Ishikawa (cell line): Measurements from ENCODE around the gene SPATA16.

Experiments used
- RAD21 ChIP-seq: IDR thresholded peaks from 2 replicates; pipeline ENCODE4 v1.6.1; 2012; ENCODE audit warnings: low read depth
- TF ChIP-seq, protein P1 (sequence below): IDR thresholded peaks from 2 replicates; pipeline ENCODE4 v1.6.1; 2012; ENCODE audit warnings: low read depth, mild to moderate bottlenecking

DNA sequence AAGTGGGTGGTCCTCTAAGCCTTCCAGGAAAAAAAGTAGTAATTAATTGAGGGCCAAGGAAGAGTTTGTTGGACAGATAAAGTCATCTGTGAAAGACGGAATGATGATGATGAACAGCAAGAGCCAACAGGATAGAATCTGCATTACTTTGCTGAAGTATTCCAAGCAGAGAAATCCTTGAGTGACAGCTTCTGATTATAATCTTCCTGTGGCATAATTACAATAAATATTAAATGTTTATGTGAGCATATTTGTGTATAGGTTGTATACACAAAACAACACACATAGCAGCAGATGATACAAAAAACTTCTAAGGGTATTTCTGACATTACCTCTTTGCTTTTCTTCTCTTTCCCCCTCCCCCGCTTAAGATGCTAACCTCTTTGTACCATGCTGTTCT is 147.6 kb downstream of the SPATA16 start:
- no peak for TF ChIP-seq RAD21
- TF ChIP-seq, protein P1, sequence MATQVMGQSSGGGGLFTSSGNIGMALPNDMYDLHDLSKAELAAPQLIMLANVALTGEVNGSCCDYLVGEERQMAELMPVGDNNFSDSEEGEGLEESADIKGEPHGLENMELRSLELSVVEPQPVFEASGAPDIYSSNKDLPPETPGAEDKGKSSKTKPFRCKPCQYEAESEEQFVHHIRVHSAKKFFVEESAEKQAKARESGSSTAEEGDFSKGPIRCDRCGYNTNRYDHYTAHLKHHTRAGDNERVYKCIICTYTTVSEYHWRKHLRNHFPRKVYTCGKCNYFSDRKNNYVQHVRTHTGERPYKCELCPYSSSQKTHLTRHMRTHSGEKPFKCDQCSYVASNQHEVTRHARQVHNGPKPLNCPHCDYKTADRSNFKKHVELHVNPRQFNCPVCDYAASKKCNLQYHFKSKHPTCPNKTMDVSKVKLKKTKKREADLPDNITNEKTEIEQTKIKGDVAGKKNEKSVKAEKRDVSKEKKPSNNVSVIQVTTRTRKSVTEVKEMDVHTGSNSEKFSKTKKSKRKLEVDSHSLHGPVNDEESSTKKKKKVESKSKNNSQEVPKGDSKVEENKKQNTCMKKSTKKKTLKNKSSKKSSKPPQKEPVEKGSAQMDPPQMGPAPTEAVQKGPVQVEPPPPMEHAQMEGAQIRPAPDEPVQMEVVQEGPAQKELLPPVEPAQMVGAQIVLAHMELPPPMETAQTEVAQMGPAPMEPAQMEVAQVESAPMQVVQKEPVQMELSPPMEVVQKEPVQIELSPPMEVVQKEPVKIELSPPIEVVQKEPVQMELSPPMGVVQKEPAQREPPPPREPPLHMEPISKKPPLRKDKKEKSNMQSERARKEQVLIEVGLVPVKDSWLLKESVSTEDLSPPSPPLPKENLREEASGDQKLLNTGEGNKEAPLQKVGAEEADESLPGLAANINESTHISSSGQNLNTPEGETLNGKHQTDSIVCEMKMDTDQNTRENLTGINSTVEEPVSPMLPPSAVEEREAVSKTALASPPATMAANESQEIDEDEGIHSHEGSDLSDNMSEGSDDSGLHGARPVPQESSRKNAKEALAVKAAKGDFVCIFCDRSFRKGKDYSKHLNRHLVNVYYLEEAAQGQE, result no peak
